ENCODE measurements around the gene TCF12.
A peak's percentile ranks its signal among the peaks of the same experiment; 100 is the strongest.

Gene TCF12

DNA sequence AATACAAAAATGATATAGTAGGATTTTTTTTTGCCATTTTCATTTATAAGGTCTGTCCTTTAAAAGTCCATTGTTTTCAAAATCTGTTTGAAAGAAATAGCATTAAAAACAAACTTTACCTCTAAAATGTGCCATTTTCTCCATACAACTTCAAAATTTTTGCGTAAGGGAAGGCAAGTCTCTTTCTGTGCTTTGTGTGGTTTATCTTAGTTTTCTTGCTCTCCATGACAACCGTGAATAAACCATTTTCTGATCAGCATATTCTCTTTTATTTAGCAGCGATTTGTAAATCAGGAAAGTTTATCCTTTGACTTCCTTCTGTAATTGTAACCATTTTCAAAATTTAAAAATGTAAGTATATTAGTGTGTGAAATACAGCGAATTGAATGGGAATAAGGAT is 310.0 kb downstream of the TCF12 start:
- no peak for DNase-seq

GRCh38 chr15:57229051-57229450 is 310.6 kb downstream of the TCF12 start:
- DNase-seq = no peak

DNA sequence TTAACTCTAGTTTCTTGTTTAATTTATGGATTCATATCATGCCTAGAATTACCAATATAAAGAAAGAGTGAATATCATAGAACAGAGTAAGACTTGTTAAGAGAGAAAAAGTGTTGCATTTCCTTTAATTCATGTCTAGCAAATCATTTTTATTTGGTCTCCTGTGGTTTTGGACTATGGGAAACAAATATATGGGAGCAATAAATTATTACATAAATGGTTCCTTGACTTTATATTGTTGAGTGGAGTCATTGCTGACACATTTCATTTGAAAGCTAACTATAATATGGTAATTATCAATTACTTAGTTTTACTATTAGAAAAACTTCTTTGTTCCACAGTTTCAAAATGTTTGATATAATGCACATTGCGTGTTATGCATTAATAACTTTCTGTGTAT is 313.1 kb downstream of the TCF12 start:
- no peak for DNase-seq

DNA sequence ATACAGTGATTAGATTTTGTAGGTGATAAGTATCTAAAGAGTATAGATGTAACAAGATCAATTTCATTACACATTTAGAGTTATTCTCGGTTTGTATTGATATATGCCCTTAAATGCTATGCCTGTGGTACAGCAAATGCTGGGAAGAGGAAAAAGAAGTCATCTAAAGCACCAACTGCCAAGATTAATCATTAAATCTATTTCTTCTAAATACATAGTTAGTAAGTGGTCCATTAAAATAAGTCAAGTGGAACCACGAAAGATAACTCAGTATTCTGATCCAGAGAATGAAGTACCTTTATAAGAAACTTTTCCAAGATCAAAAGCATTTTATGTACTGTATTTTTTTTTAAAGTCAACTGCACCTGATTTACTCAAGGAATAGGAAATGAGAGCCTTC is 315.7 kb downstream of the TCF12 start:
- no peak for DNase-seq

DNA sequence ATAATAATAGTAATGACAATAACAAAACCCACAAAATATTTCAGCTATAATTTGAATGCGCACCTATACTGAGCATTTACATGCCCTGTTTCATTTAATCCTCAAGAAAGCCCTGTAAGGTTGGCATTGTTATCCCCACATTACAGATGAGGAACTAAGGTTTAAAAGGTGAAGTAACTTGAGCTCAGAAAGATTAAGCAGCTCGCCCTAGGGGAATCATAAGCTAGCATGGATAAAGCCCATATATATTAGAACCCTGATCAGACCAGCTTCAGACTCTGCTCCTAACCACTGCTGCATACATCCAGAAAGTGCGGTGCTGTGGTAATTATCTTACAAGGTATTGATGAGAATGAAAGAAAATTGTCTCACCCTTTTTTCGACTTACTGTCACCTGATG is 316.7 kb downstream of the TCF12 start:
- no peak for DNase-seq

DNA sequence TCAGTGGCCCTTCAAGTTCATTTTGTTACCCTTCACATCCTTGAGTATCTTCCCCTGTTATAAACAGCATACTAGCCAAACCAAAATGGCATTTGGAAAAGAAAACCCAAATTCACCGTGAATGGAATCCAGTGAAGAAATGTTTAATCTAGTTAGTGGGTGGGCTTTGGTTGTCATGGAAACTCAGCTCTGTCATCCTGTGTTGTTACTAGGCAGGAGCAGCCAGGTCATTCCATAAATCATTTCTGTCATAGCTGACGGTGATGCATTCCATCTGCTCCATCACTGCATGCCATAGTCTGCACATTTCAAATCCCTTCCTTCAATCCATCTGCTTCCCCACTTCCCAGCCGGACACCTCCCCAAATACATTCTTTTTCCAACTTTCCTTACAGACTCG is 317.4 kb downstream of the TCF12 start:
- no peak for DNase-seq

DNA sequence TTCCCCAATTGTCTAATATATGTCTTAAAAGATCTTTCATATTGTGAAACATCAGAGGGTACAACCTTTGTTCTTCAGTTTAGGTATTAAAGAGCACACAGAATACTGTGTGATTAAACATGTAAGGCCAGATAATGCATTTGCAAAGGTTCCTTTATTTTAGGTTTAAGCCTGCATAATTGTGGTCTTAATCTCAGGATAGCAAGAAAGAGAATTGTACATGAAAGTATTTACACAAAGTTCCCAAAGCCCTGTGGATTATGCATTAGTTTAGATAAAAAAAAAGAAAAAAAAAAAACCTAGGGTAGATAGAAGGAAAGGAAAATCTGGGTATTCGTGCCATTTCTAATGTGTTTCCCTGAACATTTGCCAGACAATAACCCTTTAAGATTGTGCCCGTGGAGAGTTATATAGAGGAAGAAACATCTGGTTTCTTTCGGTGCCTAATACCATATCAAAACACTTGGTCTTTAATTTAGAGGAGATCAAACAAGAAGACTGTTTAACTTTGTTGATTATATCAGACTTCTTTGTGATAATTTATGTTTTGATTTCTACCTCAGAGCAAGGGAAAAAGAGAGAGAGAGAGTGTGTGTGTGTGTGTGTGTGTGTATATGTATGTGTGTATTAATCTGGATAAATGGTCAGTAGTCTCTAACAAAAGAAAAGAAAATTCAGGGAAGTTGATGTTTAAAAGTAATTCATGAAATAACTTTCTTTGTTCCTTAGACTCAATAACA is 318.3 kb downstream of the TCF12 start:
- DNase-seq = no peak

DNA sequence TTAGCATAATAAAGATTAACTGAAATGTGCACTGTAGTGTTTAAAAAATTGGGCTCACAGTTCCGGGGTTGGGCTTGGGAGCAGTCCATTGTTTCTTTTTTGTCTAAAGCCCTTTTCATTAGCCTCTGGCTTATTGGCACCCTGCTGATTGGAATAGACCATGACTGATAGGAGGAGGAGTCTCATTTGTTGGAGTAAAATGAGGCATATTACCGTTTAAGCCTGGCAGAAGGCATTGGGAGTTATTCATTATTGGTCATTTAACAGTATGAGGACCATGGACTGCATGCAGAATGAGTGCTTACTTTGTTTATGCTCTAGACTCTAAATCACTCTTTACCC is 318.8 kb downstream of the TCF12 start:
- DNase-seq = no peak

DNA sequence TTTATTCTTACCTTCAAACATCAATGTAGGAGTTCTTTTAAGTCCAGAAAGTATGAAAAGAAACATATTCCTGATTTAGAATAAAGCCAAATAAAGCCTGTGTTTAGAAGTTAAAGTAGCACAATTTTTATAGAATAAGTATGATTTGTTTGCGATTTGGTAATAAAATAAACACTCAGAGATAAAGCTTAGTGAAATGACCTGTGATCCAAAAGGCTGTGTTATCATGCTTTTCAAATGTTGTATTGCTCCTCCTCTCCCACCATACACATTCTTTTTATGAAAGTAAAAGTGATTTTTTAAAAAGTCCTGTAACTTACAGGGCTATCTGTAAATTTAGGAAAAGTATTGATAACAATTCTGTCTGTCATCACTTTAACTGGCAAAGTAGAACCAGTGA is 319.2 kb downstream of the TCF12 start:
- DNase-seq = no peak

- DNase-seq = no peak
These were observed 326.7 kb downstream of the TCF12 start for GRCh38 chr15:57245130-57245529.

DNA sequence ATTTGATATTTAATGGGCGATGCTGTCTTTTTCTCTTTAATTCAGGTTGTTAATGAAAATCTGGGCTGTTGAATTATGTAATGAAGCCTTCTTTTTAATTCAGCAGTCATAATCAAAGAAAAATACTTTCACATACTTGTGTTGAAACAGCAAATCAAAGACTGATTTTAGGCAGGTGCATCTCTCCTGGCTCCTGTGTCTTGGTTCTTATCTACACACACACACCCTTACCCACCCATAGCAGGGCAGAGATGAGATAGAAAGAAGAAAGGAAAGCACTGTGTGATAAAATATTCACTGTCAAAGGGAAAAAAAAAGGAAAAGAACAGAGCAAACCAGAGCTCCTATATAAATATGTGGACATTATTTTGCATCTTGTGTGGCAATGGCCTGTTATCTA is 327.3 kb downstream of the TCF12 start:
- DNase-seq = no peak

- DNase-seq = no peak
These were observed 329.6 kb downstream of the TCF12 start for GRCh38 chr15:57248074-57248473.

- no peak for DNase-seq
These were observed 332.9 kb downstream of the TCF12 start for GRCh38 chr15:57251308-57251707.

GRCh38 chr15:57251941-57252340 is 333.5 kb downstream of the TCF12 start:
- DNase-seq = no peak

DNA sequence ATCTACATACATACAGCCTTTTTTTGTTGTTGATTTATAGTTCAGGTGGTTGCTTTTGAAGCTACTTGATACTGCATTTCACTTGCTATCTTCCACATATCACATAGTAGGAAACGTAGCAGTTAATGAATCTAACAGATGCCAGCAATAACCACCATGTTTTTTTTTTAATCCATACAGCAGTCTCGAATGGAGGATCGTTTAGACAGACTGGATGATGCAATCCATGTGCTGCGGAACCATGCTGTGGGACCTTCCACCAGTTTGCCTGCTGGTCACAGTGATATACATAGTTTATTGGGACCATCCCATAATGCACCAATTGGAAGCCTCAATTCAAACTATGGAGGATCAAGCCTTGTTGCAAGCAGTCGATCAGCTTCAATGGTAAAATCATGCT is 334.6 kb downstream of the TCF12 start:
- no peak for DNase-seq

- DNase-seq = no peak
These were observed 335.1 kb downstream of the TCF12 start for GRCh38 chr15:57253500-57253899.

DNA sequence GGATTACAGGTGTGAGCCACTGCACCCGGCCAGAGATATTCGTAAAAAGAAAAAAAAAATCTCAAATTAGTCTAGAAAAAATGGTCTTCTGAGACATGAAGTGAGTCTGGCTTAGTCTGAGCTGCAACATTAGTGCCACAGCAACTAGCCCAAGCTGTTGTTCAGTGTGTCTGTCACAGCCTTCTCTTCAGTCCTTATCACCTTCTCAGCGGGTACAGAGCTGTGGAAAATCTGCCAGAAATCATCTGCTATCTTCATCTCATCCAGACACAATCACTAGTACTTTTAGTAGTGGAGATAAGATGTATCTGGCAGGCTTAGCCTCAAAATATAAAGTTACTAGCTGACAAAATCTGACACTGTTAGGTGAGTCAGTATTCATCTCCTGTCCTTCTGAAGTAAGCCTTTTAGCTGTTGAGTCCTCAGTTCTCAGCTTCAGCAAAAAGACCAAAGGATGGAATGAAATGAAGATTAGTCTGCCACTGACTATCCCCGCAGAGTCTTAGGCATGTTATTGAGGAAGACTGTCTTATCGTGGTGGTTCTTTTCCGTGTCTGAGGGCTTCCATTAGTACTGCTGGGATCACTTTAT is 337.4 kb downstream of the TCF12 start:
- DNase-seq = no peak

DNA sequence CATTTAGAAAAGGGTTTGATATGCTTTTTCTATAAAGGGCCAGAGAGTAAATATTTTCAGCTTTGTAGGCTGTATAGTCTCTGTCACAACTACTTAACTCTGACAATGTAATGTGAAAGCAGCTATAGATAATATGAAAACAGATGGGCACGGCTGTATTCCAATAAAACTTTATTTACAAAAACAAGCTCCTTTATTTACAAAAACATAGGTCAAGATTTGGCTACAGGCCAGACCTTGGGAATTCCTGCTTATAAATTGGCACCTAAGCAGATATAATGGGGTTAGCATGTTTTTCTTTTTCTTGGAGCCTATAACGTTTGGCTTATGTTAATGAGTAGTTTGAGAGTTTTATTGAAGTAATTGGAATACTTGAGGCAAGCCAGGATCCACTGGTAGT is 338.5 kb downstream of the TCF12 start:
- DNase-seq = no peak

DNA sequence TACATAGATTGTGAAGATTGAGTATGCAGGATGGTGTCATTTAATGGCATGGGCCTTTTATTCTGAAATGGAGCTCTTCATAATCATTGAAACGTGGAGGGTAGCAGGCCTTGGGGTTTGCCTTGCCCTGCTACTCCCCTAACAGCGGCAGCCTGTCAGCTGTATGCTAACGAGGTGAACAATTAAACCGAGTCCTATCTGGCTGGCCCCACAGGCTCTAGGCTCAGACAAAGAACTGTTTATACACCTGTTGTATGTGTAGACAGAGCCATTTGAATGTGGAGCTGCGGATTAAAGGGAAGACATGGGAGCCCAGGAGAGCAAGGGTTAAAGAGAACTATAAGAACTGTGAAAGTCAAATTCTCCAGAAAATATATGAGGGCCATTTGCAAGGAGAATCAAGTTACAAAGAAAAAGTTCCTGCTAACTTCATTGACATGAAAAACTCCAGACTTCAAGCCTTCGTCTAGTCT is 341.2 kb downstream of the TCF12 start:
- no peak for DNase-seq

DNA sequence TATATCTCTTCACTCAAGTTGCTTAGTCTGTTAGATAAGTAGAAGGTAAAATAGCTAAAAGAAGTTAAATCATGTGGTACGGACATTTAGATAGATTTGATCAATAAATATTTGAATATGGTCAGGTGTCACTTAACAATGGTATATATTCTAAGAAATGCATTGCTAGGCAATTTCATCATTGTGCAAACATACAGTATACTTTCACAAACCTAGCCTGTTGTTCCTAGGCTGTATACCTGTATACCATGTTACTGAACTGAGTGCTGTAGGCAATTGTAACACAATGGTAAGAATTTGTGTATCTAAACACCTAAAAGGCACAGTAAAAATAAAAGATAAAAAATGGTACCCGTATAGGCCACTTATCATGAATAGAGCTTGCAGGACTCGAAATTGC is 345.1 kb downstream of the TCF12 start:
- DNase-seq = no peak

DNA sequence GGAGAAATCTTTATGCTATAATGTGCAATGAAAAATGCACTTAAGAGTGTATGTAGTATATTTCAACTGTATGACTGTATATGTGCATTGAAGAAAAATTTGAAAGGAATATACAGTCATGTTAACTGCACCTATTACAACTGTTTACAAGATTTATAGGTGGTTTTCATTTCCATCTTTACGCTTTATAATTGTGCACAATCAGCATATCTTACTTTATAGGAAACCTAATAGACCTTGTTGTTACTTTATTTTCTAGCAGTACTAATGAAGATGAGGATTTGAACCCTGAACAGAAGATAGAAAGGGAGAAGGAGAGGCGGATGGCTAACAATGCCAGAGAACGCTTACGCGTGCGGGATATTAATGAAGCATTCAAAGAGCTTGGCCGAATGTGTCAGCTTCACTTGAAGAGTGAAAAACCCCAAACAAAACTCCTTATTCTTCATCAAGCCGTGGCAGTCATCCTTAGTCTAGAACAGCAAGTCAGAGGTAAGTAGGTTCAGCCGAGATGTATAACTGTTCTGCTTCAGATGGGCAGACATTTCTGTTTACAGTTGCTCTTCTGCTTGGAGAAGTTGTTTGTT is 354.4 kb downstream of the TCF12 start:
- DNase-seq = no peak

GRCh38 chr15:57273402-57273801 is 355.0 kb downstream of the TCF12 start:
- DNase-seq = no peak

- no peak for DNase-seq
These were observed 360.0 kb downstream of the TCF12 start for GRCh38 chr15:57278439-57278838.

- DNase-seq = no peak
These were observed 362.0 kb downstream of the TCF12 start for GRCh38 chr15:57280464-57280863.

DNA sequence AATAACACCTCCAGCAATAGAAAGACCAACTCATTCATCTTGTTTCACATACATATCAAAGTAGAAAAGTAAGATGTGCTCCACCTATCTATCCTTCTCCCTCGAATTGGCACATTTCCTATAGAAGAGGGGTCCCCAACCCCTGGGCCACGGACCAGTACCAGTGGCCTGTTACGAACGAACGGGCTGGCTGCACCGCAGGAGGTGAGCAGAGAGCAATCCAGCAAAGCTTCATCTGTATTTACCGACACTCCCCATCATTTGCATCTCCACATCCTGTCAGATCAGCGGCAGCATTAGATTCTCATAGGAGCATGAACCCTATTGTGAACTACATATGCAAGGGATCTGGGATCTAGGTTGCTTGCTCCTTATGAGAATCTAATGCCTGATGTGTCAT is 362.9 kb downstream of the TCF12 start:
- DNase-seq = peak; percentile 35

Data from CD4-positive, alpha-beta T cell treated with Interleukin-15 for 1 hour (primary cell).